NCI-H345 treated with DMSO at 0.1 percent for 48 hours (cell line): ENCODE results near the gene IL17B.

Experiments used
- DNase-seq: peaks from one replicate; lab custom pipeline; 2025; ENCODE audit not compliant: unreplicated experiment; lab: John Stamatoyannopoulos, UW

IL17B gene

GRCh38 chr5:149415066-149415967, 36.2 kb upstream of the IL17B start:
- no peak for DNase-seq

- no peak for DNase-seq
Observed at GRCh38 chr5:149414405-149415065, 35.4 kb upstream of the IL17B start.

- DNase-seq = no peak
Observed at GRCh38 chr5:149413477-149414210, 34.6 kb upstream of the IL17B start.

GRCh38 chr5:149412783-149413476, 33.8 kb upstream of the IL17B start:
- no peak for DNase-seq

- DNase-seq = no peak
Observed at GRCh38 chr5:149411738-149412519, 32.8 kb upstream of the IL17B start.

- no peak for DNase-seq
Observed at GRCh38 chr5:149410721-149411432, 31.8 kb upstream of the IL17B start.

DNA sequence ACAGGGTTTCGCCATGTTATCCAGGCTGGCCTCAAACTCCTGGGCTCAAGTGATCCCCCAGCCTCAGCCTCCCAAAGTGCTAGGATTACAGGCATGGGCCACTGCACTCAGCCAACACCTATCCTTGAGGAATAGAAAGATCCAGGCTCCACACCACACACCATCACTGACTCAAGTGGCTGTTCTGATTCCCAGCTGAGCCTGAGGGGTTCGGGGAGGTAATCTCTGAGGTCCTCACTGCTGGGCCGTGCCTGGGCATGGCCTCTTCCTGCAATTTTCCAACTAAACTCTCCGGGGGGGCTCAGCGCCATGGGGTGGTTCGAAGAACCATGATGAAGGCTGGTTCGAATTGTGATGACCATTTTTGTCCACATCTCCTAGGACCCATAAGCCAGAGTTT, 31.0 kb upstream of the IL17B start:
- DNase-seq = no peak

DNA sequence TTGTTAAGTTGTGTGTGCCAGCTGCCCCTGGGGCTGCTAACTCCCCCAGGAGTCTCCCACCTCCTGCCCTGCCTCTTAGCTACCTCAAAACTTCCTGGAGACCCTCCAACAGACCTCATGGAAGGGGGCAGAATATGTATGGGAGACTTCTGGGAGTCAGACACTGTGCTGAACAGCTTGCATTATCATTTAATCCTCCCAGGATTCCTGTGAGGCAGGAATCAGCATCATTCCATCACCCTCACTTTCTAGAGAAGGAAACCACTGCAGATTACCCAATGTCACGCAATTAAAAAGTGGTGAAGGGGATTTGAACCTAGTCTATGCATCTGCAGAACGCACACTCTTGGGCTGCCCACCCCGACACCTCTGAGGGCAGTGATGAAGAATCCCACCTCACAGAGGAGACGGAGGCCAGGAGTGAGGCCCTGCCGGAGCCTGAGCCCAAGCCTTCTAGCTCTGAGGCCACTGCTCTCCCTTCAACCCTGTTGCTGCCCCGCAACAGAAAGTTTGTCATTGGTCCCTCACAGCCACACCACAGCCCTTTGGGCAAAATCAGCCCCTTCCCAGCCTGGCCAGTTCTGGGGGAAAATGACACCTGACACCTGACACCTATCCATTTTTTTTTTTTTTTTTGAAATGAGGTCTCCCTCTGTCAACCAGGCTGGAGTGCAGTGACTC, 30.3 kb upstream of the IL17B start:
- no peak for DNase-seq

DNA sequence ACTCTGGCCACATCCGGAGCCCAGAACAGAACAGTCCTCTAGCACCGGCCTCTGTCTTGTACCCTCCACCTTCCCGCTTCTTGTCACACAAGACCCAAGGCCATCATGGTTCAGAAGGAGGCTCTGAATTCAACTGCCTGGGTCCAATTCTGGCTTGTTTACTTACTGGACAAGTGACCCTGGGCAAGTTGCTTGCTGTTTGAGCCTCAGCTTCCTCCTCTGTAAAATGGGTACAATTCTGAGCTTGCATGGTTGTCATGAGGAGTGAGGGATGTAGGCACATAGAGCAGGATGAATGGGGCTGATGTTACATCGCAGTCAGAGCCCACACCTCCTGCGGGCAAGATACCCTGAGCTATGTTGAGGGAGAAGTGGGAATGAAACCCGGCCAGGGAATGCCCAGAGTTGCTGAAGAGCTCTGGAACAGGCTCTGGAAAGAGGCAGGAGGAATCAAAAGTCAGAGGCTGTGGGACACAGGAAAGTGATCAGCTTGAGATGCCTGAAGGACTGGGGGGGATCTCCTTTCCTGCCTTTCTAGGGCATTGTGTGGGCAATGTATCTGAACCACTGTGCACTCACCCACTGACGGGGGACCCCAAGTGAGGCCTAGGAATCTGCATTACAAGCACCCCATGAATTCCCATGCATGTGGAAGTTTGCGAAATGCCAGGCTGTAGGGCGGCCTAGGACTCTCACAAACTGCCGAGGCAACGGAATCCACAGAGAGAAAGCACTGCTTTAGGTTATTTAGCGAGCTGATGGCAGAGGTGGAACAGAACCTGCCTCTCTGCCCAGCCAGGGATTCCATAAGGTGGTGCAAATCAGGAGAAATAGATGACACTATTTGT, 29.4 kb upstream of the IL17B start:
- no peak for DNase-seq

GRCh38 chr5:149407323-149408251, 28.5 kb upstream of the IL17B start:
- DNase-seq = no peak

DNA sequence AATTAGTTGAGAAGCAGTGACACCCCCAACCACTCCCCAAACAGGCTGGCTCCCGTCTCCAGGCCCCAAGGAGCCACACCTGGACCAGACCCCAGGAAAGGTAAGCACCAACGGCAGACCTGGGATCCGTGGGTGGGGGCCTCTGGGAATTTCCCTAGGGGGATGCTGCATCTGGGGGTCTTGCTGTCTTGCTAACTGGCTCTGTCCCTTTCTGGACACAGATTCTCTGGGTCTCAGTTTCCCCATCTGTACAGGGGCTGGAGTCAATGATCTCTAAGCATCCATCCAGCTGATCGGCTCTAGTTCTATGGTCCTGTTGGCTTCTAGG, 27.9 kb upstream of the IL17B start:
- no peak for DNase-seq

DNA sequence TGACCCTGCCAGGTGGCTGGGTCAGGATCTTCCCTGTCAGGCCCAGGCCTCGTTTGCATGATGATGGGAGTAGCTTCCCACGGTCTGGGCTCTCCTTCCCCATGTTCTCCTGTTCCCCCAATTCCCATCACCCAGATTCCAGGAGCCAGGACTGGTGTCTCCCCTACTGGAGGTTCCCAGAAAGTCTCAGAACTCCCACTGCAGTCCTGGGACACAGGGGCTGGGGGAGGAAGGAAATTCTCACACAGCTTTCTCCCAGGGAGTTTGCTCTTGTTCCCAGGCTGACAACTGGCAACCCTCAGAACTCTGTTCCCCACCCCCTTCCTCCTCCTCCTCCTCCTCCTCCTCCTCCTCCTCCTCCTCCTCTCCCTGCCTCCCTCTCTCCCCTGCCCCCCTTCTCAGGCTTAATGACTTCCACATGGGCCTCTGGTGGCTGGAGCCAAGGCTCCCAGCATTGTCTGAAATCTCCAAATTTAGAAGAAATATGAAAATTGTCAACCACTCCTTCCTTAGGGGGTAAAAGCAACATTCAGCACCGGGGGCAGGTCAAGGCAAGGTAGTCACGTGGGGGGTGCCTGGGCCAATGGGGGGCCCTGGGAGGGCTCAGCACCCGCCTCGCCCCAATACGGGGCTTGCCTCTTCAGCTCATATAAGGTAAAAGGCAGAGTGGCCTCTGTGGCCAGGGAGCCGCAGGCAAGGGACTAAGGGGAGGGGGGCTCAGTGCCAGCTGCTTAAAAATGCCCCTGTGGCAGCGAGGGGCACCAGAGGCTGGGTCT, 27.3 kb upstream of the IL17B start:
- no peak for DNase-seq

DNA sequence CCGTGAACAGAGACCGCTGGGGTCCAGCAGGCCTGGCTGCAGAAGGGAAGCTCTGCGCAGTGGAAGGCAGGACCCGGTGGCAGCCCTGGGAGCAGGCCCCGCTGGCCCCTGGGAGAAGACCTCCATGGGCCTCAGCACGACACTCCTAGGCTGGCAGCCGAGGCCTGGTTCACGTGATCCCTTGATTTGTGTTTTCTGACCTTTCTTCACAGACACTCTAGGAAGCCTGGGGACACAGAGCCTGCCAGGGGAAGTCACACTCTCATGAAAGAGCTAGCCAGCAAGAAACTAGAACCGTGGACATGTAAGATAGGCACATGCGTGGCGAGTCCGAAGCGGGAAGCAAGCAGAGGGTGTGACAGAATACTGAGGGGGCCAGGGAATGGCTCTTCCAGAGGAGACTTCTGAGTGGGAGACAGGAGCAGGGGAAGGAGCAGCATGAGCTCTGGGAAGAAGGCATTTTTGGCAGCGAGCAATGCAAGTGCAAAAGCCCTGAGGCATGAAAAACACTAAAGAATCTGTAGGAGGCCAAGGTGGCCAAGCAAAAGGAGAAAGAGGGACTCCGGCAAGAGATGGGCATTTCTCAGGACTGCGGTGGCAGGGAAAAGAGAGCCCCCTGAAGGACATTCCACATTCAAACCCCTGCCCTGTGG, 26.6 kb upstream of the IL17B start:
- no peak for DNase-seq

DNA sequence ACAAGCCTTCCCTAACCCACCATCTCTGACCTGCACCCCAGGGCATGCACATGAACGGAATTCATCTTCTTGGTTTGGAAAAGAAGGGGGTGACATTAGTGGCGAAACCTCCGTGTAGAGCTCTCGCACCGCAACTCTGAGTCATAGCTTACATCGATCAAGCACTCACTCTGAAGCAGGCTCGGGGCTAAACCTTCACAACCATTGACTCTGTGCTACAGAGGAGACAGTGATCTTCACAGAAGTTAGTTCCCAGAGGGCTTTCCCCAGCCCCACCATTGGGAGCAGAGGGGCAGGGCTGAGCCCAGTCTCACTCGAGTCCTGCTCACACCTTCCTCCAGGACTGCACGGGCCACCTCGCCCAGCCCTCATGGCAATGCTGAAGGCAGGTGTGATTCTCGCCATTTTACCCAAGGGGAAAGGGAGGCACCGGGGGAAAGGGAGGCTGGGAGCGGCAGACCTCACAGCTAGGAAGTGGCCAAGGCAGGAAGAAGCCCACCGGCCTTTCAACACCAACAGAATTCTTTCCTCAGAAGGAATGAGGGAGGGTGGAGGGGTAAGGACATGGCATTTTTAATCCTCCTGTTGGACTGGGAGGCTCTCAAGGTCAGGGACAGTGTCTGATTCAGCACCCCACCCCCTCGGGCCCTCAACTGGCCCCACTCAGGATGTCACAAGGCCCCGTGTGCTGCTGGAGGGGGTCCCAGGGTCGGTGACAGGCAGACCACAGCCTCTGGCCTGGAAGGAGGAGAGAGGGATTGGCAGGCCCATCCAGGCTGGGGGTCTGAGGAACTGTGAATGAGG, 25.9 kb upstream of the IL17B start:
- no peak for DNase-seq
